GM12892 (cell line): Measurements from ENCODE around the gene RHBDL1.

Experiments used
- POLR2A ChIP-seq: IDR thresholded peaks from 2 replicates; pipeline ENCODE4 v1.6.1; 2011; ENCODE audit warnings: low read depth, low read length, control low read depth
- TAF1 ChIP-seq: IDR thresholded peaks from 2 replicates; pipeline ENCODE4 v1.6.1; 2011; ENCODE audit warnings: low read depth, mild to moderate bottlenecking, control low read depth, low read length, borderline replicate concordance

GRCh38 chr16:666572-666971 is 8.9 kb upstream of the RHBDL1 start:
- TF ChIP-seq POLR2A (no peak), TAF1 (no peak)
